Breast epithelium (tissue), 3 donors: ENCODE results near the gene HAT1.

Experiments used
- CTCF ChIP-seq, 3 donors: fragments of 450-650 bp; IDR thresholded peaks; one replicate each; pipeline ENCODE4 v1.5.1; 2016 to 2017; ENCODE audit warnings: antibody characterized with exemption in 3 of 3, mild to moderate bottlenecking in 3 of 3, moderate library complexity in 3 of 3
- POLR2A ChIP-seq: fragments of 450-650 bp; IDR thresholded peaks from one replicate; pipeline ENCODE4 v1.6.1; 2016; ENCODE audit warnings: antibody characterized with exemption, mild to moderate bottlenecking, moderate library complexity

- no peak for TF ChIP-seq CTCF (IDR thresholded peaks at IDR 0.05)
- no peak for TF ChIP-seq POLR2A
Measured at GRCh38 chr2:171985076-171985475, 62.8 kb downstream of the HAT1 start.
